CD14-positive monocyte (primary cell): ENCODE measurements around the gene RRAGA. TPM values are rescaled to one million over a fixed set of nuclear protein-coding genes. Genes with fewer than 3 reads are reported as not detected.

Experiments used
- DNase-seq, 3 donors: peaks; one replicate each; pipeline ENCODE4 v3.0.0-alpha.2; 2011 to 2022
- H2AFZ ChIP-seq: 2 replicates; pipeline ENCODE4 v1.6.0; 2012; ENCODE audit warnings: mild to moderate bottlenecking, low read depth, low read length, inconsistent platforms; ENCODE audit not compliant: insufficient read depth, poor library complexity, severe bottlenecking
- H3K27ac ChIP-seq, 2 donors: 1 replicate in 1 of 2; 2 replicates in 1 of 2; pipeline ENCODE4 v1.5.1; 2012 to 2013; ENCODE audit warnings: low read length in 2 of 2, control low read depth in 1 of 2, inconsistent platforms in 1 of 2, low read depth in 1 of 2, mild to moderate bottlenecking in 1 of 2
- H3K27me3 ChIP-seq, 2 donors: one replicate each; pipeline versions ENCODE4 v1.6.0 to v1.6.1; 2011 to 2013; ENCODE audit warnings: low read length in 2 of 2; ENCODE audit not compliant: control insufficient read depth in 2 of 2, insufficient read depth in 2 of 2
- H3K36me3 ChIP-seq, 2 donors: replicated peaks in 1 of 2; 1 replicate in 1 of 2; 2 replicates in 1 of 2; pipeline versions ENCODE4 v1.5.1 to v1.6.1; 2012 to 2013; ENCODE audit warnings: low read length in 2 of 2, control low read depth in 1 of 2, inconsistent platforms in 1 of 2, mild to moderate bottlenecking in 1 of 2; ENCODE audit not compliant: insufficient read depth in 2 of 2, control insufficient read depth in 1 of 2
- H3K4me1 ChIP-seq, 2 donors: 1 replicate in 1 of 2; 2 replicates in 1 of 2; pipeline versions ENCODE4 v1.5.1 to v1.6.1; 2012 to 2013; ENCODE audit warnings: low read length in 2 of 2, control low read depth in 1 of 2, inconsistent platforms in 1 of 2, mild to moderate bottlenecking in 1 of 2, moderate library complexity in 1 of 2; ENCODE audit not compliant: insufficient read depth in 2 of 2, control insufficient read depth in 1 of 2
- H3K4me2 ChIP-seq: replicated peaks from 2 replicates; pipeline ENCODE3; 2012; ENCODE audit warnings: low read length, moderate library complexity, mild to moderate bottlenecking; ENCODE audit not compliant: poor library complexity, severe bottlenecking; ENCODE audit errors: extremely low read depth
- H3K4me3 ChIP-seq, 3 experiments: fragments of 200-600 bp in 1 of 3; sonication (generic) in 1 of 3; replicated peaks in 1 of 3; 1 replicate in 2 of 3; 2 replicates in 1 of 3; pipeline ENCODE4 v1.5.1; 2011 to 2013; ENCODE audit warnings: low read length in 3 of 3, mild to moderate bottlenecking in 3 of 3, control low read depth in 2 of 3, low read depth in 2 of 3, inconsistent platforms in 1 of 3, moderate library complexity in 1 of 3
- H3K79me2 ChIP-seq: 2 replicates; pipeline ENCODE4 v1.6.0; 2012; ENCODE audit warnings: mild to moderate bottlenecking, control low read depth, inconsistent platforms, low read length, moderate library complexity; ENCODE audit not compliant: insufficient read depth
- H3K9ac ChIP-seq: 2 replicates; pipeline ENCODE4 v1.6.0; 2017; ENCODE audit warnings: low read length, mild to moderate bottlenecking; ENCODE audit not compliant: insufficient read depth, poor library complexity, severe bottlenecking
- H3K9me3 ChIP-seq, 2 donors: replicated peaks in 1 of 2; 1 replicate in 1 of 2; 2 replicates in 1 of 2; pipeline versions ENCODE4 v1.5.1 to v1.6.1; 2012 to 2013; ENCODE audit warnings: low read length in 2 of 2, control low read depth in 1 of 2; ENCODE audit not compliant: control insufficient read depth in 1 of 2, insufficient read depth in 1 of 2
- H4K20me1 ChIP-seq: 2 replicates; pipeline ENCODE4 v1.6.0; 2012; ENCODE audit warnings: mild to moderate bottlenecking, low read length, control low read depth, moderate library complexity; ENCODE audit not compliant: insufficient read depth
- H3K27ac Mint-ChIP-seq, 7 donors: one replicate each; pipeline ENCODE4 v1.8.0; 2020; ENCODE audit warnings: mild to moderate bottlenecking in 7 of 7, mixed read lengths in 7 of 7, moderate library complexity in 6 of 7, inconsistent platforms in 2 of 7
- H3K27me3 Mint-ChIP-seq, 3 donors: one replicate each; pipeline ENCODE4 v1.8.0; 2021 to 2022; ENCODE audit warnings: low read depth in 3 of 3, mild to moderate bottlenecking in 3 of 3, mixed read lengths in 3 of 3, moderate library complexity in 3 of 3, inconsistent platforms in 1 of 3
- H3K36me3 Mint-ChIP-seq, 2 donors: one replicate each; pipeline ENCODE4 v1.8.0; 2020; ENCODE audit warnings: mixed read lengths in 2 of 2, inconsistent platforms in 1 of 2, mild to moderate bottlenecking in 1 of 2
- H3K4me1 Mint-ChIP-seq: one replicate; pipeline ENCODE4 v1.8.0; 2020; ENCODE audit warnings: mild to moderate bottlenecking, mixed read lengths
- H3K4me3 Mint-ChIP-seq, 2 donors: one replicate each; pipeline ENCODE4 v1.8.0; 2020; ENCODE audit warnings: mild to moderate bottlenecking in 2 of 2, mixed read lengths in 2 of 2, moderate library complexity in 1 of 2
- H3K9me3 Mint-ChIP-seq, 7 donors: one replicate each; pipeline ENCODE4 v1.8.0; 2020 to 2022; ENCODE audit warnings: mixed read lengths in 7 of 7, mild to moderate bottlenecking in 6 of 7, moderate library complexity in 6 of 7, inconsistent platforms in 2 of 7
- WGBS: methylation state at CpG from one replicate; pipeline ENCODE4 v1.1.5; 2013; ENCODE audit warnings: missing lambda C conversion rate; ENCODE audit not compliant: insufficient coverage; 5-methylcytosine and 5-hydroxymethylcytosine counted together
- intact Hi-C, 2 donors: fragments of 100-400 bp; cut with micrococcal nuclease; formaldehyde crosslinking; loops; one replicate each; pipeline versions ENCODE4 v1.15.0 to v1.15.1; 2023
- polyA plus RNA-seq, 3 donors: library from polyadenylated mRNA; depleted of rRNA in 1 of 3; unstranded in 2 of 3; stranded (reverse) in 1 of 3; fragments of 300-500 nt in 2 of 3; fragments of >200 nt in 1 of 3; fragmentation: Illumina TruSeq in 2 of 3; gene quantifications; 1 replicate in 2 of 3; 2 replicates in 1 of 3; pipeline ENCODE4 v1.2.3, GENCODE V29; 2012 to 2021
- TF ChIP-seq, protein P1 (sequence below): fragments of 200-600 bp; IDR thresholded peaks from one replicate; pipeline ENCODE4 v1.8.0; 2022; ENCODE audit warnings: antibody characterized with exemption, mild to moderate bottlenecking

The RRAGA gene
- polyA plus RNA-seq, 3 donors, result 21.5 to 115 (median 93.9) TPM

DNA sequence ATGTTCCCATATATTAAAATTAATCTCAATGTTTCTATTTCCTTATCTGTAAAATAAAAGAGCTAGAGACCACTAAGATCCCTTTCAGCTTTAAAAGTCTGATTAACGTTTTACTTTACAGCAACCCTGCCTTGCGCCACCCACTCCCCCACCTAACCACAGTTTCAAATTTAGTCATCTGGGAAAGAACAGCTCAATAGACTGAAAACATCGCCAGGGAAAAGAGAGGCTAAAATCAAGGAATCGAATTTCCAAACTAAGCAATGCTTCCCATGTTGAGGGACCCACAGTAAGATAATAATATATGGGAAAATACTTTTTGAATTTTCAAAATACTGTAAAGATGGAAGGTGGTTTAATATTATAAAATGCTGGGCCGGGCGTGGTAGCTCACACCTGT, 22.9 kb upstream of the RRAGA start:
- Histone ChIP-seq H3K27ac (no peak overlapping the region), H3K4me2 (no peak overlapping the region), H3K9ac (no peak overlapping the region), H3K4me1 (no peaks in the 10 kb centered on the region), H4K20me1 (no peaks in the 10 kb centered on the region), H3K9me3 (peaks cover 0 to 6% of the 10 kb centered on the region in 2 donors), H3K36me3 (no peaks in the 10 kb centered on the region), H2AFZ (no peak overlapping the region), H3K4me3 (no peak overlapping the region), H3K79me2 (no peaks in the 10 kb centered on the region), H3K27me3 (peaks cover 0 to 3% of the 10 kb centered on the region in 2 donors)
- intact Hi-C loops, result loop anchor here in 1 of 2 donors (10.0 kb wide), 1 partner anchor 772 kb away; no protein-coding TSS in a partner anchor
- no peaks in the 10 kb centered on the region for H3K36me3 Mint-ChIP-seq
- TF ChIP-seq, protein P1, sequence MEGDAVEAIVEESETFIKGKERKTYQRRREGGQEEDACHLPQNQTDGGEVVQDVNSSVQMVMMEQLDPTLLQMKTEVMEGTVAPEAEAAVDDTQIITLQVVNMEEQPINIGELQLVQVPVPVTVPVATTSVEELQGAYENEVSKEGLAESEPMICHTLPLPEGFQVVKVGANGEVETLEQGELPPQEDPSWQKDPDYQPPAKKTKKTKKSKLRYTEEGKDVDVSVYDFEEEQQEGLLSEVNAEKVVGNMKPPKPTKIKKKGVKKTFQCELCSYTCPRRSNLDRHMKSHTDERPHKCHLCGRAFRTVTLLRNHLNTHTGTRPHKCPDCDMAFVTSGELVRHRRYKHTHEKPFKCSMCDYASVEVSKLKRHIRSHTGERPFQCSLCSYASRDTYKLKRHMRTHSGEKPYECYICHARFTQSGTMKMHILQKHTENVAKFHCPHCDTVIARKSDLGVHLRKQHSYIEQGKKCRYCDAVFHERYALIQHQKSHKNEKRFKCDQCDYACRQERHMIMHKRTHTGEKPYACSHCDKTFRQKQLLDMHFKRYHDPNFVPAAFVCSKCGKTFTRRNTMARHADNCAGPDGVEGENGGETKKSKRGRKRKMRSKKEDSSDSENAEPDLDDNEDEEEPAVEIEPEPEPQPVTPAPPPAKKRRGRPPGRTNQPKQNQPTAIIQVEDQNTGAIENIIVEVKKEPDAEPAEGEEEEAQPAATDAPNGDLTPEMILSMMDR, result no peak
- H3K4me3 Mint-ChIP-seq, result no peak overlapping the region
- DNase-seq, result no peak
- no peak overlapping the region for H3K27ac Mint-ChIP-seq
- WGBS, result 40% methylated on average over 1 of the region's 6 CpGs
- H3K4me1 Mint-ChIP-seq, result peaks cover under 1% of the 10 kb centered on the region
- H3K27me3 Mint-ChIP-seq, result peaks cover 1 to 2% (median 1%) of the 10 kb centered on the region in 3 donors
- H3K9me3 Mint-ChIP-seq, result peaks cover 0 to 6% (median 4%) of the 10 kb centered on the region in 7 donors

- H3K4me3 ChIP-seq, result no peak overlapping the region
- intact Hi-C loops, result loop anchor here in 1 of 2 donors (10.0 kb wide), 1 partner anchor 773 kb away; no protein-coding TSS in a partner anchor
- Mint-ChIP-seq H3K36me3 (no peaks in the 10 kb centered on the region), H3K4me3 (no peak overlapping the region), H3K9me3 (no peaks in the 10 kb centered on the region), H3K27ac (no peak overlapping the region), H3K4me1 (no peaks in the 10 kb centered on the region), H3K27me3 (peaks cover 1 to 3% (median 2%) of the 10 kb centered on the region in 3 donors)
- DNase-seq, result no peak
- WGBS, result 95% methylated on average over 16 of the region's 22 CpGs
- no peak overlapping the region for H3K27ac ChIP-seq
- no peaks in the 10 kb centered on the region for H4K20me1 ChIP-seq
- no peak overlapping the region for H2AFZ ChIP-seq
- H3K4me1 ChIP-seq, result no peaks in the 10 kb centered on the region
- no peaks in the 10 kb centered on the region for H3K27me3 ChIP-seq
- TF ChIP-seq, protein P1, result no peak
- no peaks in the 10 kb centered on the region for H3K36me3 ChIP-seq
- no peak overlapping the region for H3K4me2 ChIP-seq
- no peaks in the 10 kb centered on the region for H3K79me2 ChIP-seq
- H3K9me3 ChIP-seq, result no peaks in the 10 kb centered on the region
- no peak overlapping the region for H3K9ac ChIP-seq
Observed at GRCh38 chr9:19027825-19028224, 21.4 kb upstream of the RRAGA start.
